ENCODE data around the gene CETN1.

- no peak for TF ChIP-seq CTCF (IDR thresholded peaks at IDR 0.05)
- no peak for TF ChIP-seq POLR2A (IDR thresholded peaks at IDR 0.05)
Measured at GRCh38 chr18:581096-581495, 916 bp downstream of the CETN1 start.

All from uterus (tissue), 2 donors.